ENCODE data around the gene PAQR8.

DNA sequence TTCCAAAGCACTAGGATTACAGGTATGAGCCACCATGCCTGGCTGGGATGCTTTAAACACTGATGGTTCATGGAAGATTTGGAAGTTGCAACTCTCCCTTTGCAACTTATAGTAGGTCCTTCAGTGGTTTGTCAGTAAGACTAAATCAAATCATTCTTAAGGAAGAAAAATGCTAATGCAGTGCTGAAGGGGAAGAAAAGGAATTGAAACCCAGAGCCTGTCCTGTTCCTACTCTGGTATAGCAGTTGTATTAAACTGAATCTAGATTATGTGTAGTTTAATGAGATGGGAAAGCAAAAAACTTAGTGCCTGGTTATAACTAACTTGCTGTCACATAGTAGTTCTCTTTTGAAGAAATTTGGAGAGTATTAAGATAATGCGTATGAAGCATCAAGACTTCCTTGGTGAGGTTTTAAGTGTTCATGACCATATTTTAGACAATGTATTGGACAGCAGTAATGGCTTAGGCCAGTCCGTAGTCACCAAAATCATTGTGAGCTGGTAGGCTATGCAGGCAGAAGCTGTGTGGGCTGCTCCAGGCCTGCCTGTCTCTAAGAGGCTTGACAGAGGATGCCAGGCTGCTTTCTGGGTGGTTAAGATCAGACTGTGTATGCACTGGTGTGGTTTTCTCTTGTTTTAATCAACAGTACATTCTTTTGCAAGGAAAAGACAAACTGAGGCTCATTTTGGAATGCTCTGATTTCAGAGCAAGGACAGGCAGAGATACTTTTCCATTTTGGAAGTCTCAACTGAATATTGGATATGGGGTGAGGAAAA, 14.0 kb downstream of the PAQR8 start:
- TF ChIP-seq CTCF (IDR thresholded peaks at IDR 0.05; ENCODE audit: low read depth, low read length, missing input control) (no peak), FOXA2 (IDR thresholded peaks at IDR 0.05) (no peak), MAX (IDR thresholded peaks at IDR 0.05) (no peak), JUND (IDR thresholded peaks at IDR 0.05) (no peak), GABPA (IDR thresholded peaks at IDR 0.05 in 1 of 2, conservative IDR thresholded peaks at IDR 0.05 in 1 of 2) (no peak), RAD21 (IDR thresholded peaks at IDR 0.05) (no peak), ZBTB33 (IDR thresholded peaks at IDR 0.05) (no peak), TAF1 (conservative IDR thresholded peaks at IDR 0.05) (no peak), EGR1 (IDR thresholded peaks at IDR 0.05; ENCODE audit: low read depth in 2 of 2) (no peak), YY1 (IDR thresholded peaks at IDR 0.05) (no peak)
- TF ChIP-seq, protein P1, sequence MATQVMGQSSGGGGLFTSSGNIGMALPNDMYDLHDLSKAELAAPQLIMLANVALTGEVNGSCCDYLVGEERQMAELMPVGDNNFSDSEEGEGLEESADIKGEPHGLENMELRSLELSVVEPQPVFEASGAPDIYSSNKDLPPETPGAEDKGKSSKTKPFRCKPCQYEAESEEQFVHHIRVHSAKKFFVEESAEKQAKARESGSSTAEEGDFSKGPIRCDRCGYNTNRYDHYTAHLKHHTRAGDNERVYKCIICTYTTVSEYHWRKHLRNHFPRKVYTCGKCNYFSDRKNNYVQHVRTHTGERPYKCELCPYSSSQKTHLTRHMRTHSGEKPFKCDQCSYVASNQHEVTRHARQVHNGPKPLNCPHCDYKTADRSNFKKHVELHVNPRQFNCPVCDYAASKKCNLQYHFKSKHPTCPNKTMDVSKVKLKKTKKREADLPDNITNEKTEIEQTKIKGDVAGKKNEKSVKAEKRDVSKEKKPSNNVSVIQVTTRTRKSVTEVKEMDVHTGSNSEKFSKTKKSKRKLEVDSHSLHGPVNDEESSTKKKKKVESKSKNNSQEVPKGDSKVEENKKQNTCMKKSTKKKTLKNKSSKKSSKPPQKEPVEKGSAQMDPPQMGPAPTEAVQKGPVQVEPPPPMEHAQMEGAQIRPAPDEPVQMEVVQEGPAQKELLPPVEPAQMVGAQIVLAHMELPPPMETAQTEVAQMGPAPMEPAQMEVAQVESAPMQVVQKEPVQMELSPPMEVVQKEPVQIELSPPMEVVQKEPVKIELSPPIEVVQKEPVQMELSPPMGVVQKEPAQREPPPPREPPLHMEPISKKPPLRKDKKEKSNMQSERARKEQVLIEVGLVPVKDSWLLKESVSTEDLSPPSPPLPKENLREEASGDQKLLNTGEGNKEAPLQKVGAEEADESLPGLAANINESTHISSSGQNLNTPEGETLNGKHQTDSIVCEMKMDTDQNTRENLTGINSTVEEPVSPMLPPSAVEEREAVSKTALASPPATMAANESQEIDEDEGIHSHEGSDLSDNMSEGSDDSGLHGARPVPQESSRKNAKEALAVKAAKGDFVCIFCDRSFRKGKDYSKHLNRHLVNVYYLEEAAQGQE (IDR thresholded peaks at IDR 0.05): no peak

All from liver (tissue), 3 donors.